Endothelial cell of umbilical vein (primary cell): ENCODE data around the gene DHRS7B. TPM values are rescaled to one million over a fixed set of nuclear protein-coding genes. Genes with fewer than 3 reads are reported as not detected.

Experiments
- BruUV-seq: library from RNA; stranded (reverse); fragments of 400-500 nt; replicated peaks from 2 replicates; lab custom pipeline; 2021; lab: Mats Ljungman, UMichigan
- CTCF ChIA-PET: fragments of 300-600, 350-600 bp; sonication (Branson Sonifier 250); formaldehyde crosslinking; loops from one replicate; lab custom pipeline; 2021; ENCODE audit warnings: antibody characterized with exemption, inconsistent platforms; lab: Charles Lee
- POLR2A ChIA-PET: fragments of 300-600, 350-600 bp; sonication (Branson Sonifier 250); formaldehyde crosslinking; loops from one replicate; lab custom pipeline; 2021; ENCODE audit warnings: antibody characterized with exemption, inconsistent platforms; lab: Charles Lee
- DNase-seq: peaks from one replicate; pipeline ENCODE4 v3.0.0-alpha.2; 2011; ENCODE audit warnings: low read depth, low spot score
- FAIRE-seq: peaks from 2 replicates; lab custom pipeline; 2011; peaks lifted over from hg19 to GRCh38; lab: Jason Lieb, UNC
- H2AFZ ChIP-seq: 2 replicates; pipeline ENCODE4 v1.6.0; 2012; ENCODE audit warnings: low read depth, low read length, control low read depth, inconsistent platforms
- H3K27ac ChIP-seq: 2 replicates; pipeline ENCODE4 v1.5.1; 2011; ENCODE audit warnings: low read depth, mild to moderate bottlenecking, control low read depth, low read length, moderate library complexity; ENCODE audit not compliant: insufficient read depth
- H3K27me3 ChIP-seq, 2 experiments: 2 replicates each; pipeline versions ENCODE4 v1.6.0 to v1.6.1; 2011; ENCODE audit warnings: low read length in 2 of 2, mixed read lengths in 1 of 2; ENCODE audit not compliant: control insufficient read depth in 2 of 2, insufficient read depth in 2 of 2
- H3K36me3 ChIP-seq, 2 experiments: 2 replicates in 1 of 2; 3 replicates in 1 of 2; pipeline ENCODE4 v1.5.1; 2011; ENCODE audit warnings: low read length in 2 of 2, mild to moderate bottlenecking in 1 of 2, moderate library complexity in 1 of 2; ENCODE audit not compliant: control insufficient read depth in 2 of 2, insufficient read depth in 2 of 2; ENCODE audit errors: extremely low read depth in 1 of 2
- H3K4me1 ChIP-seq: 3 replicates; pipeline ENCODE4 v1.5.1; 2011; ENCODE audit warnings: mild to moderate bottlenecking, low read length; ENCODE audit not compliant: control insufficient read depth, insufficient read depth; ENCODE audit errors: extremely low read depth
- H3K4me2 ChIP-seq: 2 replicates; pipeline ENCODE4 v1.6.1; 2011; ENCODE audit warnings: low read length, control low read depth, mixed read lengths; ENCODE audit not compliant: insufficient read depth
- H3K4me3 ChIP-seq, 3 experiments: fragments of 200-600 bp in 1 of 3; sonication (generic), shearing (Covaris generic) in 1 of 3; replicated peaks in 1 of 3; 2 replicates each; pipeline ENCODE4 v1.5.1; 2011 to 2016; ENCODE audit warnings: control low read depth in 3 of 3, low read length in 3 of 3, mild to moderate bottlenecking in 2 of 3, inconsistent platforms in 1 of 3, low read depth in 1 of 3, moderate library complexity in 1 of 3; ENCODE audit not compliant: insufficient read depth in 1 of 3
- H3K79me2 ChIP-seq: 2 replicates; pipeline ENCODE4 v1.6.0; 2012; ENCODE audit warnings: low read length, inconsistent platforms; ENCODE audit not compliant: control insufficient read depth, insufficient read depth
- H3K9ac ChIP-seq: replicated peaks from 2 replicates; pipeline ENCODE3; 2011; ENCODE audit warnings: low read length, control low read depth; ENCODE audit not compliant: insufficient read depth; ENCODE audit errors: extremely low read depth
- H3K9me1 ChIP-seq: replicated peaks from 3 replicates; pipeline ENCODE4 v1.6.0; 2011; ENCODE audit warnings: mild to moderate bottlenecking, low read length; ENCODE audit not compliant: control insufficient read depth, insufficient read depth; ENCODE audit errors: extremely low read depth
- H3K9me3 ChIP-seq: replicated peaks from 2 replicates; pipeline ENCODE4 v1.5.1; 2012; ENCODE audit warnings: low read length, inconsistent platforms; ENCODE audit not compliant: control insufficient read depth, insufficient read depth
- H4K20me1 ChIP-seq: replicated peaks from 2 replicates; pipeline ENCODE3; 2011; ENCODE audit warnings: mild to moderate bottlenecking, low read length; ENCODE audit not compliant: control insufficient read depth, insufficient read depth; ENCODE audit errors: extremely low read depth
- EZH2 ChIP-seq: IDR thresholded peaks from 2 replicates; pipeline ENCODE4 v1.6.1; 2012; ENCODE audit warnings: borderline replicate concordance, low read depth, mild to moderate bottlenecking, moderate library complexity, low read length, inconsistent platforms; ENCODE audit not compliant: severe bottlenecking
- FOS ChIP-seq: IDR thresholded peaks from 2 replicates; pipeline ENCODE4 v1.6.1; 2011; ENCODE audit warnings: mild to moderate bottlenecking, low read length, moderate library complexity, borderline replicate concordance; ENCODE audit not compliant: insufficient read depth
- GATA2 ChIP-seq: IDR thresholded peaks from 2 replicates; pipeline ENCODE4 v1.7.0; 2011; ENCODE audit warnings: low read depth, mild to moderate bottlenecking, moderate library complexity, mixed read lengths, low read length; ENCODE audit not compliant: insufficient read length, insufficient read depth
- JUN ChIP-seq: IDR thresholded peaks from 2 replicates; pipeline ENCODE4 v1.6.1; 2011; ENCODE audit warnings: borderline replicate concordance, low read depth; ENCODE audit not compliant: insufficient read length, insufficient read depth
- MYC ChIP-seq: IDR thresholded peaks from one replicate; pipeline ENCODE4 v1.6.1; 2011; ENCODE audit warnings: mild to moderate bottlenecking, low read depth, low read length
- POLR2A ChIP-seq: IDR thresholded peaks from 2 replicates; pipeline ENCODE4 v1.6.1; 2012; ENCODE audit warnings: low read depth, mild to moderate bottlenecking, control low read depth, low read length
- POLR2AphosphoS5 ChIP-seq: IDR thresholded peaks from 2 replicates; pipeline ENCODE4 v1.6.1; 2012; ENCODE audit warnings: low read depth, mild to moderate bottlenecking, control low read depth, low read length, moderate library complexity; ENCODE audit not compliant: insufficient read depth
- dilution Hi-C: fragments of 300-500 bp; cut with MboI; formaldehyde crosslinking; loops from one replicate; pipeline ENCODE4 v1.15.0; 2019; ENCODE audit warnings: low sequenced_read_pairs; ENCODE audit not compliant: extremely low pct_ligation_motif_present
- intact Hi-C: fragments of 100-400 bp; cut with micrococcal nuclease; formaldehyde crosslinking; loops from one replicate; pipeline ENCODE4 v1.10.0; 2022
- polyA plus RNA-seq, 4 experiments: library from polyadenylated mRNA; depleted of rRNA in 3 of 4; stranded (reverse) in 3 of 4; unstranded in 1 of 4; fragments of >200 nt; gene quantifications; 2 replicates each; pipeline versions ENCODE4 v1.2.1 to v1.2.3, GENCODE V29; 2011 to 2012; ENCODE audit warnings: missing spikeins in 1 of 4
- total RNA-seq: library from RNA; stranded (reverse); gene quantifications from 2 replicates; pipeline ENCODE4 v1.2.3, GENCODE V29; 2021
- TF ChIP-seq, protein P1 (sequence below), 2 donors: IDR thresholded peaks; 1 replicate in 1 of 2; 2 replicates in 1 of 2; pipeline ENCODE4 v1.5.1; 2011; ENCODE audit warnings: low read length in 2 of 2, mild to moderate bottlenecking in 2 of 2, moderate library complexity in 2 of 2, control low read depth in 1 of 2, inconsistent platforms in 1 of 2, low read depth in 1 of 2; ENCODE audit not compliant: insufficient read depth in 1 of 2; ENCODE audit errors: extremely low read depth in 1 of 2
- TF ChIP-seq, protein P2 (sequence below): IDR thresholded peaks from 2 replicates; pipeline ENCODE4 v1.6.1; 2011; ENCODE audit not compliant: insufficient read depth, insufficient read length

DHRS7B gene
- total and polyA plus RNA-seq, 2 donors (not counting 3 experiments of a cell fraction or from before 2014, with no cell fraction given), result 14.0 to 28.1 TPM

DNA sequence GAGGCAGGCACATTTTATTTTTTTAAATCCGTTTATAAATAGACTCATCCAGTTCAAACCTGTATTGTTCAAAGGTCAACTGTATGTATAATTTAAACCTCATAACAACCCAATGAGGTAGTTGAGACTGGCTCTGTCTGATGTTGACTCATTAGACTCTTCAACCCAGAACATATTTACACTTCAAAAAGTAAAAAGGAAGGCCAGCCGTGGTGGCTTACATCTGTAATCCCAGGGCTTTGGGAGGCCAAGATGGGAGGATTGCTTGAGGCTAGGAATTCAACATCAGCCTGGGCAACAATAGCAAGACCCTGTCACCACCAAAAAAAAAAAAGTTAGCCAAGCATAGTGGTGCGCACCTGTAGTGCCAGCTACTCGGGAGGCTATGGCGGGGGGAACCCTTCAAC is 32.5 kb upstream of the DHRS7B start:
- H3K27ac ChIP-seq, result no peak overlapping the region
- H3K4me2 ChIP-seq, result no peak overlapping the region
- no peak for DNase-seq
- no peak for FAIRE-seq
- no peak overlapping the region for H3K9ac ChIP-seq
- H3K9me1 ChIP-seq, result no peaks in the 10 kb centered on the region
- no peaks in the 10 kb centered on the region for H3K79me2 ChIP-seq
- CTCF ChIA-PET, result interaction anchor here (1.5 to 2.0 kb wide), 2 partner anchors 25 to 51 kb away, joined by 4 to 7 read pairs; no protein-coding TSS in a partner anchor
- intact Hi-C loops, result loop anchor here (10.0 kb wide), 1 partner anchor 290 kb away; no protein-coding TSS in a partner anchor
- no peak overlapping the region for H3K4me3 ChIP-seq
- BruUV-seq, result no TSS peak
- H3K9me3 ChIP-seq, result no peaks in the 10 kb centered on the region
- TF ChIP-seq GATA2, result no peak
- no peak for TF ChIP-seq POLR2AphosphoS5
- no peak for TF ChIP-seq JUN
- TF ChIP-seq FOS, result no peak
- no peak for TF ChIP-seq MYC
- no peak for TF ChIP-seq POLR2A
- TF ChIP-seq EZH2, result no peak
- TF ChIP-seq, protein P1, sequence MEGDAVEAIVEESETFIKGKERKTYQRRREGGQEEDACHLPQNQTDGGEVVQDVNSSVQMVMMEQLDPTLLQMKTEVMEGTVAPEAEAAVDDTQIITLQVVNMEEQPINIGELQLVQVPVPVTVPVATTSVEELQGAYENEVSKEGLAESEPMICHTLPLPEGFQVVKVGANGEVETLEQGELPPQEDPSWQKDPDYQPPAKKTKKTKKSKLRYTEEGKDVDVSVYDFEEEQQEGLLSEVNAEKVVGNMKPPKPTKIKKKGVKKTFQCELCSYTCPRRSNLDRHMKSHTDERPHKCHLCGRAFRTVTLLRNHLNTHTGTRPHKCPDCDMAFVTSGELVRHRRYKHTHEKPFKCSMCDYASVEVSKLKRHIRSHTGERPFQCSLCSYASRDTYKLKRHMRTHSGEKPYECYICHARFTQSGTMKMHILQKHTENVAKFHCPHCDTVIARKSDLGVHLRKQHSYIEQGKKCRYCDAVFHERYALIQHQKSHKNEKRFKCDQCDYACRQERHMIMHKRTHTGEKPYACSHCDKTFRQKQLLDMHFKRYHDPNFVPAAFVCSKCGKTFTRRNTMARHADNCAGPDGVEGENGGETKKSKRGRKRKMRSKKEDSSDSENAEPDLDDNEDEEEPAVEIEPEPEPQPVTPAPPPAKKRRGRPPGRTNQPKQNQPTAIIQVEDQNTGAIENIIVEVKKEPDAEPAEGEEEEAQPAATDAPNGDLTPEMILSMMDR (IDR thresholded peaks at IDR 0.05; ENCODE audit: extremely low read depth in 1 of 2, insufficient read depth in 1 of 2, low read depth in 1 of 2, low read length in 2 of 2), result no peak
- TF ChIP-seq, protein P2, sequence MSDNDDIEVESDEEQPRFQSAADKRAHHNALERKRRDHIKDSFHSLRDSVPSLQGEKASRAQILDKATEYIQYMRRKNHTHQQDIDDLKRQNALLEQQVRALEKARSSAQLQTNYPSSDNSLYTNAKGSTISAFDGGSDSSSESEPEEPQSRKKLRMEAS, result no peak
- POLR2A ChIA-PET, result no interaction called here
- no peaks in the 10 kb centered on the region for H3K36me3 ChIP-seq
- dilution Hi-C loops, result no loop called here
- peaks cover 5% of the 10 kb centered on the region for H3K4me1 ChIP-seq
- no peaks in the 10 kb centered on the region for H4K20me1 ChIP-seq
- H2AFZ ChIP-seq, result no peak overlapping the region
- H3K27me3 ChIP-seq, result peaks cover 0 to 5% of the 10 kb centered on the region in 2 experiments
